RKO (cell line): Measurements from ENCODE around the gene COQ8B.
"Not testable (repeated sequence)": the region's sequence is repeated elsewhere in the genome, so short reads cannot be mapped to it uniquely, and the experiment has no call there.

Source experiments
- DNase-seq: peaks from one replicate; pipeline ENCODE4 v3.0.0-alpha.2; 2016; ENCODE audit warnings: low spot score

COQ8B gene

DNA sequence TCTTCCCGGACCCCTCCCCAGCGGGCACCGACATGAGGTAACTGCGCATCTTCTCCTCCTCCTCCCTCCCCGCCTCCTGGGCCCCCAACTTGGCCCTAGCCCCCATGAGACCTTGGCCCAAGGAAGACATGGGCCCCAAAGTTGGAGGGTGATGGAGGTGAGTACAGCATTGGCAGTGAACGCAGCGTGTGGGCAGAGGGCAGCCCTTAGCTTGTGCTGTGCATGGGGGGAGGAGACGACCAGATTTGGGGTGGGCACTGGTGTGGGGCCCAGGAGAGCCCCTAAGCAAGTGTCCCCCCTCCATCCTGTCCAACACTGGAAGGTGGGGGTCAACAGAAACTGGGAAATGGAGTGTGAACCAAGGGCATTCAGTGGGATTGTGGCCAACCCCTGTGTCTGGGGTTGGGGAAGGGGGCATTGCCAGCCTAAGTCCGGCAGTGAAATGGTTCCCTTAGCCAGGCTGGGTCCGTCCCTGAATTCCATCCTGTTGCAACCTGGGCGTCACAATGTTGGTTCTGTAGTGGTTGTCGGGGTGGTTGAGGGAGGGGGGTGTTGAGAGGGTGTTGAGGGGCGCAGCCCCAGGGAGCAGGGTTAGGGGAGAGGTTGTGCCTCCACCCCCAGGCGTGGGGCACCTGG, 49.8 kb downstream of the COQ8B start:
- no peak for DNase-seq

DNA sequence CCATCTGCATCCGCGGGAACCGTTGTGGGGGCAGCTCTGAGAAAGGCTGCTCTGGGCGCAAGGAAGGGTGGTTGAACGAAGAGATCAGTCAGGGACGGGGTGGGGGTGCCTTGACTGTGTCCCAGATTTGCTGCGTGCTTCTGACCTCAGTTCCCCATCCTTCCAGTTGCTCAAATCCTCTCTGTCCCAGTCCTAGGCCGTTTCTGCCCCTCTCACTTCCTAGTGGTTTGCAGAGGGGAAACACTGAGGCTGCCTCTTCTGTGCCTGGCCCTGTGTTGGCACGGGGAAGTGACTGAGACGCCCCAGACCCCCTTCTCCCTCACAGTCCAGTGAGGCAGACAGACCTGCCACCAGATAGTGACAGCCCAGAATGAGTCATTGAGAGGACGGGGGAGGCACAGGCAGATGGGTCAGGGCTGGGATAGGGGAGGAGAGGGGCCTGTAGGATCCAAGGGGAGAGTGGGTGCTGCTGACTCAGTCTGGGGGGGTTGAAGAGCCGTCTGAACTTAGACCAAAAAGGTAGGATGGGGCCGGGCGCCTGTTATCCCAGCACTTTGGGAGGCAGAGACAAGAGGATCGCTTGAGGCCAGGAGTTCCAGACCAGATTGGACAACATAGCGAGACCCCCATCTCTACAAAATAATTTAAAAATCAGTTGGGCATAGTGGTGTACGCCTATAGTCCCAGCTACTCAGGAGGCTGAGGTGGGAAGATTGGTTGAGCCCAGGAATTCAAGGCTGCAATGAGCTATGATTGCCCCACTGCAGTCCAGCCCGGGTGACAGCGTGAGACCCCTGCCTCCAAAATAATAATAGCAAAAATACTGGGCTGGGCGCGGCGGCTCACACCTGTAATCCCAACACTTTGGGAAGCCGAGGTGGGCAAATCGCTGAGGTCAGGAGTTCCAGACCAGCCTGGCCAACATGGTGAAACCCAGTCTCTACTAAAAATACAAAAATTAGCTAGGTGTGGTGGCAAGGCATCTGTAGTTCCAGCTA, 52.7 kb downstream of the COQ8B start:
- no peak for DNase-seq

DNA sequence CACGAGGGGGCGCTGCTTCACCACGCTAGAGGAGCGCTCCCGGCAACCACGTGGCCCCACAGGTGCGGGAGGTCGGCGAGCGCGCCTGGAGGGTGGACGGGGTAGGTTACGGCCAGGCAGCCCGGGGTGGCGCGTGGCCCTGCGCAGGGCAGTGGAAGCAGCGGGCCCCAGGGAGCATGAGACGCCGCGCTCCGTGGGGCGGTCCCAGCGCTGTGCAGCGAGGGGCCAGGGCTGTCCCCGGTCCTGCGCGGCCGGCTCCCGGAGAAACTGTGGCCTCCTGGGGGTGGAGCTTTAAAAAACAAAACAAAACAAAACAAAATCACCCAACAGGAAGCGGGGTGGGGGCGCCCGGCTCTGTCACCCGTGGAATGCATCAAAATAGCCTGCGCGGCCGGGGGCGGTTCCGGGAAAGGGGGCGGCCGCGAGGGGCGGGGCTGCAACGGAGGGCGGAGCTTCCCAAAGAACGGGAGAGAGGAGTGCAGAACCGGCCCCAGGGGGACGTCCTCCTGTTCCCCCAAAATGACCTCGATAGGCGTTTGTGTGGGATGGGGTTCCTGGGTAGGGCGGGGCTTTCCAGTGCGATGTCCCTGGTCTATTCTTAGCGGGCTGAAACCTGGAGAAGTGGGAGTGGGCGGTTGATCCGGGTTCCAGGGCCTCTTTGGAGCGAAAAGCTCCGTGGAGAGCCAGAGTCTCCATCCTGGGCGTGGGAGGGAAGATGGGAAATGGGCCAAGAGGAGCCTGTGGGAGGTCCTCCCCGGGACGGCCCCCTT, 53.6 kb downstream of the COQ8B start:
- DNase-seq = peak; percentile 83

DNA sequence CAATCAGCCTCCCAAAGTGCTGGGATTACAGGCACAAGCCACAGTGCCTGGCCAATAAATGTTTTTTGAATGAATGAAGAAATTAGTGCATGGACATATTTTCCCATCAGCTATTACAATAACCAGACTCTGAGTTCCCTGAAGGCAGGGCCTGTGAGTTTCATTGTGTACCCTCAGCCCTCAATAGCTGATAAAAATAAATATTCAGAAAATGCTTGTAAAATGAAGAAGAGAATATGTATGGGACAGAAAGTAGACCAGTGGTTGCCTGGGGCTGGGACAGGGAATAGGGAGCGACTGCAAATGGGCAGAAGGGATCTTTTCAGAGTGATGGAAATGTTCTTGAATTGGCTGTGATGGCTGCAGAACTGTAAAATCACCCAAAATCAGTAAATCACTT, 55.1 kb downstream of the COQ8B start:
- no peak for DNase-seq

DNA sequence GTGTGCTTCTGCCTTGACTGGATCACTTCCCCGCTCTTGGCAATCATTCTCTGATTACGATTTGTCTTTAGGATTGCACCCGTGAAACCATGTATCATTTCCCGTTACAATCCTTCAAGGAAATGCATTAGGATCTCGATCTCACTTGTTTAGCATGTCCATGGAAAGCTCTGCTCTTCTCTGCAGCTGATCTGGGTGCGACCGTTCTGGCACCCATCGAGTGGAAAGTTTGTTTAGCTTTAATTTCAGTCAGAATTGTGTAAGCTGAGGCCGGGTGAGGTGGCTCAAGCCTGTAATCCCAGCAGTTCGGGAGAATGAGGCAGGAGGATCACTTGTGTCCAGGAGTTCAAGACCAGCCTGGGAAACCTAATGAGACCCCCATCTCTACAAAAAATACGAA, 57.1 kb downstream of the COQ8B start:
- no peak for DNase-seq

DNA sequence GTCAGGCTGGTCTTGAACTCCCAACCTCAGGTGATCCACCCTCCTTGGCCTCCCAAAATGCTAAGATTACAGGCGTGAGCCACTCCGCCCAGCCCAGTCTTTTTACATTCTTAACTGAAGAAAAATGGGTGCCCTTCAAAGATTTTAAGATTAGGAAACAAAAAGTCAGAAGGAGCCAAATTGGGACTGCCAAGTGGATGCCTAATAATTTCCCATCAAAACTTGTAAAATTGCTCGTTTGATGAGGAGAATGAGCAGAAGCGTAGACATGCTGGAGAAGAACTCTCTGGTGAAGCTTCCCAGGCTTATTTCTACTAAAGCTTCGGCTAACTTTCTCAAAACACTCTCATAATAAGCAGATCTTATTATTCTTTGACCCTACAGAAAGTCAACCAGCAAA, 57.6 kb downstream of the COQ8B start:
- no peak for DNase-seq

DNA sequence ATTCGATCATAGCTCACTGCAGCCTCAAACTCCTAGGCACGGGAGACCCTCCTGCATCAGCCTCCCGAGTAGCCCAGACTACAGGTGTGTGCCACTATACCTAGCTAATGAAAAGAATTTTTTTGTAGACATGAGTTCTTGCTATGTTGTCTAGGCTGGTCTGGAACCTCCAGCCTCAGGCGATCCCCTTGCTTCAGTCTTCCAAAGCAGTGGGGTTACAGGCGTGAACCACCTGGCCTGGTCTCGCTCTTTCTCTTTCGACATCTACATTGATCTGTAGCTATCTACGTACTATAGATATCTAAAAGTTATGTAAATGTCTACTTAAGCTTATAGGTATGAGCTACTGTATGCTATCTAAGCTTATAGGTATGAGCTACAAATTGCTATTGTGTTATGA, 58.7 kb downstream of the COQ8B start:
- DNase-seq = no peak

DNA sequence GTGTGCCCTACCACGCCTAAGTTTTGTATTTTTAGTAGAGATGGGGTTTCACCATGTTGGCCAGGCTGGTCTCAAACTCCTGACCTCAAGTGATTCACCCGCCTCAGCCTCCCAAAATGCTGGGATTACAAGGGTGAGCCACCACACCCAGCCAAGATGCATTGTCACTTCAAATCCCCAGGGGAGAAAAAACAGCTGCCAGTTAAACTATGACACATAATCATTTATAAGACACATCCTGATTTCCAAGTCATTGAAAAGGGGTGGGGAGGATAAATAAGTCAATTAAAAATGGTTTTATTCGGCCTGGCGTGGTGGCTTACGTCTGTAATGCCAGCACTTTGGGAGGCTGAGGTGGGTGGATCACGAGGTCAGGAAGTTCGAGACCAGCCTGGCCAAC, 61.0 kb downstream of the COQ8B start:
- DNase-seq = not testable (repeated sequence)

DNA sequence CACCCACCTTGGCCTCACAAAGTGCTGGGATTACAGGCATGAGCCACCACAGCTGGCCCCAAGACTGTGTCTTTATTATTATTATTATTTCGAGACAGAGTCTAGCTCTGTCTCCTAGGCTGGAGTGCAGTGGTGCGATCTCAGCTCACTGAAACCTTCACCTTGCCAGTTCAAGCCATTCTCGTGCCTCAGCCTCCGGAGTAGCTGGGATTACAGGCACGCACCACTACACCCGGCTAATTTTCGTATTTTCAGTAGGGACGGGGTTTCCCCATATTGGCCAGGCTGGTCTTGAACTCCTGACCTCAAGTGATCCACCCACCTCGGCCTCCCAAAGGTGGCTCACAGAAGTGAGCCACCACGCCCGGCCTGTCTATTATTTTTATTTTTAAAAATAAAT, 64.4 kb downstream of the COQ8B start:
- DNase-seq = not testable (repeated sequence)

DNA sequence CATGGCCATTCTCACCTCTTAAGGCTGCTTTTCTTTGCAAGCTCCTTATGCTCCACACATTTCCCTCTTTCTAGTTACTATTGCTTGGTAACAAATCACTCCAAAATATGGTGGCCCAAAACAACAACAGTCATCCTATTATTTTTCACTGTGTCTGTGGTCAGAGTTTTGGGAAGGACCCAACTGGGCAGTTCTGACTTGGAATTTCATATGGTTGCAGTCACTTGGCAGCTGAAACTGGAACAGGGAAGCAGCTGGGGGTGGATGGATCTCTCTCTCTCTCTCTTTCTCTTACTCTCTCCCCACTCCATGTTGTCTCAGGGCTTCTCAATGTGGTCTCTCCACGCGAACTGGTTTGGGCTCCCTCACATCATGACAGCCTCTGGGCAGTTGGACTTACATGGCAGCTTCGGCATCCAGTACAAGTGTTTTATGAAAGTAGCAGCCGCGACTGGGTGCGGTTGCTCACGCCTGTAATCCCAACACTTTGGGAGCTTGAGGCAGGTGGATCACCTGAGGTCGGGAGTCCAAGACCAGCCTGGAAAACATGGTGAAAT, 65.9 kb downstream of the COQ8B start:
- DNase-seq = no peak

DNA sequence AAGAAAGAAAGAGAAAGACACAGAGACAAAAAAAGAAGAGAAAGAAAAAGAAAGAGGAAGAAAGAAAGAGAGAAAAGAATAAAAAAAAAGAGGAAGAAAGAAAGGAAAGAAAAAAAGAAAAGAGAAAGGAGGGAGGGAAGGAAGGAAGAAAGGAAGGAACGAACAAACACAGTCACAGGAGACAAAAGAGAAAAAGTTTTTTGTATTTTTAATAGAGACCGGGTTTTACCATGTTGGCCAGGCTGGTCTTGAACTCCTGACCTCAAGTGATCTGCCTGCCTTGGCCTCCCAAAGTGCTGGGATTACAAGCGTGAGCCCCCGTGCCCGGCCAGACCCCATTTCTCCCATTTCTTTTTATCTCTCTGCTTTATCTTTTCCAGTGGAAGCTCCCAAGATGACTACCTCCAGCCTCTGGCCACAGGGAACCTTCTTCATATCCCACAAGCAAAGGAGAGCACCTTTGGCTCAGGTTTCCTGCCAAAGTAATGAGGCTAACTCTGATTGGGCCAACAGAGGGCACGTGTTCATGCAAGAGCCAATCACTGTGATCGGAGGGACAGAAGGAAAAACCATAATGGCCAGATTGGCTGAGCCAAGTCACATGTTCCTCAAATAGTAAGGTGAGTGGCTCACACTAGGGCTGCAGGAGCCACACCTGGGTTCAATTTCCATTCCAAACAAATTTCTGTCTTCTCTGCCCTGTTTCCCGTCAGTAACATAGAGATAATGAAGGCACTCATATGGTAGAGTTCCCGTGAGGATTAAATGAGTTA, 66.6 kb downstream of the COQ8B start:
- not testable (repeated sequence) for DNase-seq

DNA sequence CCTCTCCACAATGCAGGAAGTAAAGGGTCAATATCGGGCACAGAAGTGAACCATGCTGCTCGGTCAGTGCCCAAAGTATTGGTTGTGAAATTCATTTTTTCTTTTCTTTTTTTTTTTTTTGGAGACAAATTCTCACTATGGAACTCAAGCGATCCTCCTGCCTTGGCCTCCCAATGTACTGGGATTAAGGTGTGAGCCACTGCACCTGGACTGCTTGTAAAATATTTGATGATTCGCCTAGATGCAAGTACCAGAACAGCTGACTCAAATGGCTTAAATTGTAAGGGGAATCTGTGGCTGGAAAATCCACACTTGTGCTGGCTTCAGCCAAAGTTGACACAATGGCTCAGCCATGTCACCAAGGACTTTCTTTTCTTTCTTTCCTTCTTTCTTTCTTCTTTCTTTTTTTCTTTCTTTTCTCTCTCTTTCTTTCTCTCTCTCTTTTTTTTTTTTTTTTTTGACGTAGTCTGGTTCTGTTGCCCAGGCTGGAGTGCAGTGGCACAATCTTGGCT, 69.9 kb downstream of the COQ8B start:
- no peak for DNase-seq

DNA sequence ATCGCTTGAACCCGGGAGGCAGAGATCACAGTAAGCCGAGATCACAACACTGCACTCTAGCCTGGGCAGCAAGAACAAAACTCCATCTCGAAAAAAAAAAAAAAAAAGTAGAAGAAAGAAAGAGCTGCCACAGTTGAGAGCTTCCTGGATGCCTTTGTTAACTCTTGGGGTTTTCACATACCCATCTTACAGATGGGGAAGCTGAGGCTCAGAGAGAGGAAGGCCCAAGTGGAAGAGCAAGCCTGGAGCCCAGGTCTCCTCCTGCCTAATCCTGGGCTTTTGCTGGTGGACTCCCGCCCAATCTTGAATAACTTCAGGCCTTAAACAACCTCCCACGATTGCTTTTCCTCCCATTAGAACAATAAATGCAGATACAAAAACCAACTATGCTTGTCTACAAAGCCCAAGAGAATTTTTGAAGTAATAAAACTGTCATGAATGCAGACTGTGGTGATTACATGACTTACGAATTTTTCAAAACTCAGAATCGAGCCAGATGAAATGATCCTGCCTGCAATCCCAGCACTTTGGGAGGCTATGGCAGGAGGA, 73.9 kb downstream of the COQ8B start:
- DNase-seq = no peak

DNA sequence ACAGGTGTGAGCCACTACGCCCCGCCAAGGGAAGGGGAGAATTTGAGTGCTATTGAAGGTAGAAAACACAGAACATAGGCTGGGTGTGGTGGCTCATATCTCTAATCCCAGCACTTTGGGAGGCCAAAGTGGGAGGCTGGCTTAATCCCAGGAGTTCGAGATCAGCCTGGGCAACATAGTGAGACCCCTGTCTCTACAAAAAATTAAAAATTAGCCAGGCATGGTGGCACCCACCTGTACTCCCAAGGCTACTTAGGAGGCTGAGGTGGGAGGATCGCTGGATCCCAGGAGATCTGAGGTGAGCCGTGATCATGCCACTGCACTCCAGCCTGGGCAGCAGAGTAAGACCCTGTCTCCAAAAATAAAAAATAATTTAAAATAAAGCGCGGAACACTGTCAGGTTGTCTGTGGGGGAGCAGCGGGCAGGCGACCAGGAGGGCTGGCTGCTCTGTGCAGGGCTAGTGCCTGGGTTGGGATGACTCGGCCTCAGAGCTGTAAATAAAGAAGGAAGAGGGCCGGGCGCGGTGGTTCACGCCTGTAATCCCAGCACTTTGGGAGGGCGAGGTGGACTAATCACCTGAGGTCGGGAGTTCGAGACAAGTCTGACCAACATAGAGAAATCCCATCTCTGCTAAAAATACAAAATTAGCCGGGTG, 74.5 kb downstream of the COQ8B start:
- DNase-seq = no peak
